ENCODE data around the gene PDYN. TPM values are rescaled to one million over a fixed set of nuclear protein-coding genes. Genes with fewer than 3 reads are reported as not detected.
A peak's percentile ranks its signal among the peaks of the same experiment; 100 is the strongest.

Gene PDYN
- total and polyA plus RNA-seq, 2 donors (not counting 1 experiment from before 2014, with no cell fraction given), result not detected

DNA sequence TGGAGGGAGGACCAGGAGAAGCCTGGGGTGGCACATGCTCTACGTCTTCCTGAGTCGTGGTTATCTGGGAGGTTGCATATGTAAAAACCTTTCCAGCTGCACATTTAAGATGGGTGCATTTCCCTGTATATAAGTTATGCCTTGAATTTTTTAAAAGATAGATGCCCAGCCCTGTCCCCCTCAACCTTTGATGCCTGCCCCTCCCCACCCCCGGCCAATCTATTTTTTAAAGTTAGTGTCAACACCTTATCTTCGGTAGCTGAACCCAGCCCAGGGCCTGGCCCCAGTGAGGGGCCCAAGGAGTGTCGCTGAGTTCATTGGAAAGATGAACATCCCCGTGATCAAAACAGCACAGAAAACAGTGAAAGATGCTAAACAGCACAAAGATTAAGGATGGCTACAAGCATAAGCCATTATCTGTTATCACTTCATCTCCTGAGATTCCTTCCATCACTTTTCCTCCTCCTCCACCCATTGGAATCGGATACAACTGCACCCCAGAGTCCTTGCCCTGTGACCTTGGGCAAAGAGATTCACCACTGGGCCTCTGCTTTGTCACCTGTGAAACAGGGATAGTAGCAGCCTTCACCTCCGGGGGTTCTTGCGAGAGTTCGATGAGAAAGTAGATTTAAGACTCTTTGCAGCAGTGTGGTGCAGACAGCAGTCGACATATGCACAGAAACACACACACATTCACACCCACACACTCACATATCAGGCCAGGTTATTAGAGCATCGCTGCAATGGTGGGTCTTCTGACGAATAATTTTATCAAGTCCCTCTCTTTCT lies 51.2 kb downstream of the PDYN start:
- H3K4me2 ChIP-seq (ENCODE audit: extremely low read depth, insufficient read depth, low read length), result no peak overlapping the region

GRCh38 chr20:1942061-1942460 lies 51.8 kb downstream of the PDYN start:
- H3K4me3 ChIP-seq (replicated peaks in 1 of 4; ENCODE audit: control extremely low read depth in 1 of 4, insufficient read depth in 1 of 4, low read depth in 3 of 4, low read length in 4 of 4), result no peak overlapping the region
- no peaks in the 10 kb centered on the region for H4K20me1 ChIP-seq (ENCODE audit: control insufficient read depth, extremely low read depth, insufficient read depth, low read length)
- TF ChIP-seq EZH2 (IDR thresholded peaks at IDR 0.05; ENCODE audit: low read length, missing control alignments) (no peak), CTCF (conservative IDR thresholded peaks at IDR 0.05 in 1 of 2, IDR thresholded peaks at IDR 0.05 in 1 of 2; ENCODE audit: low read depth in 1 of 2, low read length in 2 of 2) (no peak)
- H3K4me1 ChIP-seq (ENCODE audit: control insufficient read depth, extremely low read depth, insufficient read depth, low read length), result no peaks in the 10 kb centered on the region
- no peaks in the 10 kb centered on the region for H3K9me3 ChIP-seq (ENCODE audit: control insufficient read depth, insufficient read depth, low read depth, low read length)
- no peak overlapping the region for H3K9ac ChIP-seq (ENCODE audit: insufficient read depth, low read length)
- no peak overlapping the region for H3K27ac ChIP-seq (ENCODE audit: insufficient read depth, low read length)
- DNase-seq (ENCODE audit: low read depth in 2 of 2), result no peak
- no peak overlapping the region for H2AFZ ChIP-seq (ENCODE audit: low read length)
- no peaks in the 10 kb centered on the region for H3K79me2 ChIP-seq (ENCODE audit: control insufficient read depth, insufficient read depth, low read length)
- no peak overlapping the region for H3K4me2 ChIP-seq (ENCODE audit: extremely low read depth, insufficient read depth, low read length)
- peaks cover 3% of the 10 kb centered on the region for H3K36me3 ChIP-seq (ENCODE audit: control insufficient read depth, insufficient read depth, low read length)
- no peaks in the 10 kb centered on the region for H3K27me3 ChIP-seq (ENCODE audit: control insufficient read depth, insufficient read depth, low read length)

More for the DNA sequence above, 51.2 kb downstream of the PDYN start:
- H2AFZ ChIP-seq (ENCODE audit: low read length), result no peak overlapping the region
- H3K79me2 ChIP-seq (ENCODE audit: control insufficient read depth, insufficient read depth, low read length), result no peaks in the 10 kb centered on the region
- no peaks in the 10 kb centered on the region for H3K4me1 ChIP-seq (ENCODE audit: control insufficient read depth, extremely low read depth, insufficient read depth, low read length)
- peaks cover 5% of the 10 kb centered on the region for H3K27me3 ChIP-seq (ENCODE audit: control insufficient read depth, insufficient read depth, low read length)
- no peaks in the 10 kb centered on the region for H3K36me3 ChIP-seq (ENCODE audit: control insufficient read depth, insufficient read depth, low read length)
- no peak overlapping the region for H3K4me3 ChIP-seq (replicated peaks in 1 of 4; ENCODE audit: control extremely low read depth in 1 of 4, insufficient read depth in 1 of 4, low read depth in 3 of 4, low read length in 4 of 4)
- TF ChIP-seq CTCF (conservative IDR thresholded peaks at IDR 0.05 in 1 of 2, IDR thresholded peaks at IDR 0.05 in 1 of 2; ENCODE audit: low read depth in 1 of 2, low read length in 2 of 2), result no peak
- no peak for TF ChIP-seq EZH2 (IDR thresholded peaks at IDR 0.05; ENCODE audit: low read length, missing control alignments)
- H4K20me1 ChIP-seq (ENCODE audit: control insufficient read depth, extremely low read depth, insufficient read depth, low read length), result no peaks in the 10 kb centered on the region
- H3K9ac ChIP-seq (ENCODE audit: insufficient read depth, low read length), result no peak overlapping the region
- no peaks in the 10 kb centered on the region for H3K9me3 ChIP-seq (ENCODE audit: control insufficient read depth, insufficient read depth, low read depth, low read length)
- no peak for DNase-seq (ENCODE audit: low read depth in 2 of 2)
- no peak overlapping the region for H3K27ac ChIP-seq (ENCODE audit: insufficient read depth, low read length)

DNA sequence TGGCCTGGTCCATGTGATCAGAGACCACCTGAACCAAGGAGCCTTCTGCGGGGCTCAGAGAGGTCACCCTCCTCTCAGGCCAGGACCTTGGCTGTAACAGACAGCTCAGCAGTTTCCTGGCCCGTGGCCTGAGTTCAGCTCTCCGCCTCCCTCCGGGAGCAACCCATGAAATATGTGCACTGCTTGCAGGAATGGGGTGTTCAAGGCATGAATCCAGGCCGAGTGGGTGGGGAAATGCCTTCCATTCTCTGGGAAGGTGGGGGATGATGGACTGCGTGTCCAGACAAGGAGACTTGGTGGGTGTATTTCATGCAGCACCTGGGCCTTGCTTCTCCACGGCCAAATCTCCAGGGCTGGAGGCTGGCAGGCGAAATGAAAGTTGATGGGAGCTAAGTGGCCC lies 52.6 kb downstream of the PDYN start:
- no peaks in the 10 kb centered on the region for H3K27me3 ChIP-seq (ENCODE audit: control insufficient read depth, insufficient read depth, low read length)
- no peak overlapping the region for H3K9ac ChIP-seq (ENCODE audit: insufficient read depth, low read length)
- no peak overlapping the region for H3K4me3 ChIP-seq (replicated peaks in 1 of 4; ENCODE audit: control extremely low read depth in 1 of 4, insufficient read depth in 1 of 4, low read depth in 3 of 4, low read length in 4 of 4)
- H3K79me2 ChIP-seq (ENCODE audit: control insufficient read depth, insufficient read depth, low read length), result no peaks in the 10 kb centered on the region
- H3K4me2 ChIP-seq (ENCODE audit: extremely low read depth, insufficient read depth, low read length), result peak overlapping the region; percentile 39
- no peak overlapping the region for H2AFZ ChIP-seq (ENCODE audit: low read length)
- peaks cover 3% of the 10 kb centered on the region for H3K36me3 ChIP-seq (ENCODE audit: control insufficient read depth, insufficient read depth, low read length)
- DNase-seq (ENCODE audit: low read depth in 2 of 2), result peak in 1 of 2 donors; percentile 79
- H3K27ac ChIP-seq (ENCODE audit: insufficient read depth, low read length), result no peak overlapping the region
- H3K4me1 ChIP-seq (ENCODE audit: control insufficient read depth, extremely low read depth, insufficient read depth, low read length), result no peaks in the 10 kb centered on the region
- H3K9me3 ChIP-seq (ENCODE audit: control insufficient read depth, insufficient read depth, low read depth, low read length), result no peaks in the 10 kb centered on the region
- H4K20me1 ChIP-seq (ENCODE audit: control insufficient read depth, extremely low read depth, insufficient read depth, low read length), result no peaks in the 10 kb centered on the region
- no peak for TF ChIP-seq EZH2 (IDR thresholded peaks at IDR 0.05; ENCODE audit: low read length, missing control alignments)
- TF ChIP-seq CTCF (conservative IDR thresholded peaks at IDR 0.05 in 1 of 2, IDR thresholded peaks at IDR 0.05 in 1 of 2; ENCODE audit: low read depth in 1 of 2, low read length in 2 of 2), result no peak
